ENCODE data around the gene THSD4.
"Not testable (repeated sequence)": the region's sequence is repeated elsewhere in the genome, so short reads cannot be mapped to it uniquely, and the experiment has no call there.

Gene THSD4

GRCh38 chr15:71712182-71712581, 596.9 kb downstream of the THSD4 start:
- DNase-seq (ENCODE audit: low read depth in 2 of 2) = no peak

- DNase-seq (ENCODE audit: low read depth in 2 of 2) = no peak
These were observed 598.0 kb downstream of the THSD4 start for GRCh38 chr15:71713191-71713809.

- no peak for DNase-seq (ENCODE audit: low read depth in 2 of 2)
These were observed 600.6 kb downstream of the THSD4 start for GRCh38 chr15:71715914-71716313.

- DNase-seq (ENCODE audit: low read depth in 2 of 2) = no peak
These were observed 601.7 kb downstream of the THSD4 start for GRCh38 chr15:71716990-71717389.

- DNase-seq (ENCODE audit: low read depth in 2 of 2) = no peak
These were observed 603.0 kb downstream of the THSD4 start for GRCh38 chr15:71718116-71718910.

GRCh38 chr15:71723344-71723743, 608.1 kb downstream of the THSD4 start:
- no peak for DNase-seq (ENCODE audit: low read depth in 2 of 2)

- not testable (repeated sequence) for DNase-seq (ENCODE audit: low read depth in 2 of 2)
These were observed 610.1 kb downstream of the THSD4 start for GRCh38 chr15:71725207-71725955.

- no peak for DNase-seq (ENCODE audit: low read depth in 2 of 2)
These were observed 613.6 kb downstream of the THSD4 start for GRCh38 chr15:71728881-71729280.

- no peak for DNase-seq (ENCODE audit: low read depth in 2 of 2)
These were observed 614.0 kb downstream of the THSD4 start for GRCh38 chr15:71729319-71729718.

GRCh38 chr15:71730277-71731144, 615.2 kb downstream of the THSD4 start:
- DNase-seq (ENCODE audit: low read depth in 2 of 2) = no peak

- DNase-seq (ENCODE audit: low read depth in 2 of 2) = no peak
These were observed 617.4 kb downstream of the THSD4 start for GRCh38 chr15:71732636-71733035.

- DNase-seq (ENCODE audit: low read depth in 2 of 2) = no peak
These were observed 617.9 kb downstream of the THSD4 start for GRCh38 chr15:71733122-71733521.

GRCh38 chr15:71734709-71735384, 619.6 kb downstream of the THSD4 start:
- no peak for DNase-seq (ENCODE audit: low read depth in 2 of 2)

GRCh38 chr15:71735385-71735757, 620.1 kb downstream of the THSD4 start:
- no peak for DNase-seq (ENCODE audit: low read depth in 2 of 2)

- no peak for DNase-seq (ENCODE audit: low read depth in 2 of 2)
These were observed 621.1 kb downstream of the THSD4 start for GRCh38 chr15:71736286-71736947.

- no peak for DNase-seq (ENCODE audit: low read depth in 2 of 2)
These were observed 622.5 kb downstream of the THSD4 start for GRCh38 chr15:71737761-71738160.

GRCh38 chr15:71739355-71739754, 624.1 kb downstream of the THSD4 start:
- no peak for DNase-seq (ENCODE audit: low read depth in 2 of 2)

- no peak for DNase-seq (ENCODE audit: low read depth in 2 of 2)
These were observed 627.7 kb downstream of the THSD4 start for GRCh38 chr15:71742964-71743363.

- peak; percentile 12 to 37 for DNase-seq (ENCODE audit: low read depth in 2 of 2)
These were observed 628.7 kb downstream of the THSD4 start for GRCh38 chr15:71743861-71744382.

- no peak for DNase-seq (ENCODE audit: low read depth in 2 of 2)
These were observed 631.4 kb downstream of the THSD4 start for GRCh38 chr15:71746719-71747118.
